Panc1 (cell line): ENCODE data around the gene CCDC124. TPM values are rescaled to one million over a fixed set of nuclear protein-coding genes. Genes with fewer than 3 reads are reported as not detected.

Source experiments
- ATAC-seq: fragments of 200-7000 bp; cut with Tn5 transposase; 2 replicates; pipeline ENCODE4 v1.9.1; 2020; ENCODE audit warnings: mild to moderate bottlenecking, moderate library complexity
- BruUV-seq: library from RNA; stranded (reverse); fragments of 400-500 nt; replicated peaks from 2 replicates; lab custom pipeline; 2021; lab: Mats Ljungman, UMichigan
- CTCF ChIA-PET: fragments of 300-600 bp; sonication (Branson Sonifier 250); formaldehyde crosslinking; loops from one replicate; lab custom pipeline; 2022; ENCODE audit warnings: antibody characterized with exemption; lab: Charles Lee
- POLR2A ChIA-PET: fragments of 300-600 bp; sonication (Branson Sonifier 250); formaldehyde crosslinking; loops from one replicate; lab custom pipeline; 2022; ENCODE audit warnings: antibody characterized with exemption; lab: Charles Lee
- DNase-seq: peaks from one replicate; pipeline ENCODE4 v3.0.0-alpha.2; 2010; ENCODE audit warnings: low read depth, low spot score
- H3K27ac ChIP-seq: 2 replicates; pipeline ENCODE4 v1.5.1; 2011; ENCODE audit warnings: mild to moderate bottlenecking, low read length, inconsistent platforms
- H3K27me3 ChIP-seq: fragments of 200-500 bp; sonication (Bioruptor generic); 2 replicates; pipeline ENCODE4 v1.6.0; 2014; ENCODE audit warnings: low read length, inconsistent platforms; ENCODE audit not compliant: control insufficient read depth, insufficient read depth
- H3K36me3 ChIP-seq: fragments of 200-500 bp; sonication (Bioruptor generic); 2 replicates; pipeline ENCODE4 v1.5.1; 2014; ENCODE audit warnings: inconsistent platforms, mild to moderate bottlenecking, low read length, moderate library complexity; ENCODE audit not compliant: control insufficient read depth, insufficient read depth
- H3K4me1 ChIP-seq: 2 replicates; pipeline ENCODE4 v1.5.1; 2011; ENCODE audit warnings: inconsistent platforms, mild to moderate bottlenecking, low read length, moderate library complexity; ENCODE audit not compliant: control insufficient read depth, insufficient read depth
- H3K4me3 ChIP-seq, 2 experiments: 2 replicates each; pipeline ENCODE4 v1.5.1; 2011 to 2012; ENCODE audit warnings: low read depth in 2 of 2, low read length in 2 of 2, mild to moderate bottlenecking in 2 of 2, inconsistent platforms in 1 of 2, moderate library complexity in 1 of 2
- H3K9me3 ChIP-seq: fragments of 200-500 bp; sonication (Bioruptor generic); 2 replicates; pipeline ENCODE4 v1.5.1; 2014; ENCODE audit warnings: low read depth, mild to moderate bottlenecking, inconsistent platforms, low read length, moderate library complexity; ENCODE audit not compliant: control insufficient read depth, insufficient read depth
- CTCF ChIP-seq: fragments of 450-650 bp; IDR thresholded peaks from 2 replicates; pipeline ENCODE4 v1.5.1; 2017; ENCODE audit warnings: mild to moderate bottlenecking
- POLR2AphosphoS5 ChIP-seq: IDR thresholded peaks from 2 replicates; pipeline ENCODE4 v1.6.1; 2012; ENCODE audit warnings: mild to moderate bottlenecking, low read depth, low read length, moderate library complexity
- REST ChIP-seq, 2 experiments: IDR thresholded peaks; 2 replicates each; pipeline ENCODE4 v1.6.1; 2011 to 2012; ENCODE audit warnings: low read depth in 2 of 2, control low read depth in 1 of 2, low read length in 1 of 2, mild to moderate bottlenecking in 1 of 2, moderate library complexity in 1 of 2; ENCODE audit not compliant: insufficient read depth in 1 of 2
- SIN3A ChIP-seq: IDR thresholded peaks from 2 replicates; pipeline ENCODE4 v1.6.1; 2012; ENCODE audit warnings: low read depth, mild to moderate bottlenecking, low read length, moderate library complexity, borderline replicate concordance; ENCODE audit not compliant: insufficient read depth
- TCF7L2 ChIP-seq: IDR thresholded peaks from 2 replicates; pipeline ENCODE4 v1.6.1; 2011; ENCODE audit warnings: mild to moderate bottlenecking, low read depth, low read length, inconsistent platforms
- in situ Hi-C: cut with HindIII; loops from 2 replicates; pipeline ENCODE4 v1.10.0; 2016; ENCODE audit warnings: low sequenced_read_pairs, low pct_unique_long_range_greater_than_20kb
- intact Hi-C: fragments of 100-400 bp; cut with micrococcal nuclease; formaldehyde crosslinking; loops from one replicate; pipeline ENCODE4 v1.10.0; 2022; ENCODE audit not compliant: unreplicated experiment
- total RNA-seq: library from RNA; stranded (reverse); gene quantifications from one replicate; pipeline ENCODE4 v1.2.1, GENCODE V29; 2021; ENCODE audit not compliant: unreplicated experiment

The CCDC124 gene
- total RNA-seq, 1 experiment from 2014 or later, result 110 TPM

GRCh38 chr19:17936379-17936778 is 3.6 kb downstream of the CCDC124 start:
- ChIA-PET POLR2A (interaction anchor here (0.6 kb wide), 1 partner anchor 62 kb away, joined by 12 read pairs; no protein-coding TSS in a partner anchor), CTCF (no interaction called here)
- DNase-seq (no peak), ATAC-seq (no peak)
- H3K36me3 ChIP-seq, result peaks cover 4% of the 10 kb centered on the region; the same call in 1 of the 2 replicates
- H3K4me1 ChIP-seq, result peaks cover 11% of the 10 kb centered on the region; the same call in 1 of the 2 replicates
- H3K27me3 ChIP-seq, result no peaks in the 10 kb centered on the region
- in situ Hi-C loops (no loop called here), intact Hi-C loops (no loop called here)
- H3K9me3 ChIP-seq, result no peaks in the 10 kb centered on the region
- no peak overlapping the region for H3K4me3 ChIP-seq
- TF ChIP-seq POLR2AphosphoS5, result no peak
- TF ChIP-seq TCF7L2, result no peak
- TF ChIP-seq REST (IDR thresholded peaks at IDR 0.05; ENCODE audit: insufficient read depth in 1 of 2, low read depth in 2 of 2, low read length in 1 of 2), result no peak
- no peak for TF ChIP-seq SIN3A
- no peak for TF ChIP-seq CTCF
- H3K27ac ChIP-seq, result no peak overlapping the region
- no TSS peak for BruUV-seq

DNA sequence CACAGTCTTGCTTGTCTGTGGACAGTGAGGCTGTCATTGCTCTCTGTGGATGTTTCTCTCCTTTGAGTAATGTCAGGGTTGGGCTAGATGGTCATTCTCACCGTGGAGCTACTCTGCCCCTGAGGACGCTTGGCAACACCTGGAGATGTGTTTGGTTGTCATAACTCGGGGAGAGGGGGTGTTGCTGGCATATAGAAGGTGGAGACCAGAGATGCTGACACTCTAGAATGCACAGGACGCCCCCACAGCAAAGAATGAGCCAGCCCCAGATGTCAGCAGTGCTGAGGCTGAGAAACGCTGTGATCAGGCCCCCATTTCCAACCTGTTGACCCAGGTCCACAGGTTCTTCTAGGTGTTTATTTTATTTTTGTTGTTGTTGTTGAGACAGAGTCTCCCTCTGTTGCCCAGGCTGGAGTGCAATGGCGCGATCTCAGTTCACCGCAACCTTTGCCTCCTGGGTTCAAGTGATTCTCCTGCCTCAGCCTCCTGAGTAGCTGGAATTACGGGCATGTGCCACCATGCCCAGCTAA is 4.6 kb downstream of the CCDC124 start:
- H3K27me3 ChIP-seq, result no peaks in the 10 kb centered on the region
- BruUV-seq, result no TSS peak
- peaks cover 4% of the 10 kb centered on the region; the same call in 1 of the 2 replicates for H3K36me3 ChIP-seq
- TF ChIP-seq SIN3A, result no peak
- intact Hi-C loops, result no loop called here
- H3K9me3 ChIP-seq, result no peaks in the 10 kb centered on the region
- H3K4me1 ChIP-seq, result peaks cover 4% of the 10 kb centered on the region; the same call in 1 of the 2 replicates
- H3K27ac ChIP-seq, result no peak overlapping the region
- ChIA-PET POLR2A (no interaction called here), CTCF (interaction anchor here (0.5 to 1.2 kb wide), 6 partner anchors 10 to 78 kb away, joined by 3 to 23 read pairs (median 8); no protein-coding TSS in a partner anchor)
- no peak overlapping the region for H3K4me3 ChIP-seq
- in situ Hi-C loops, result no loop called here
- no peak for DNase-seq
- ATAC-seq, result no peak
